Panc1 (cell line): ENCODE data around the gene CLGN. TPM values are rescaled to one million over a fixed set of nuclear protein-coding genes. Genes with fewer than 3 reads are reported as not detected.

Experiments used
- ATAC-seq: fragments of 200-7000 bp; cut with Tn5 transposase; 2 replicates; pipeline ENCODE4 v1.9.1; 2020; ENCODE audit warnings: mild to moderate bottlenecking, moderate library complexity
- BruUV-seq: library from RNA; stranded (reverse); fragments of 400-500 nt; replicated peaks from 2 replicates; lab custom pipeline; 2021; lab: Mats Ljungman, UMichigan
- CTCF ChIA-PET: fragments of 300-600 bp; sonication (Branson Sonifier 250); formaldehyde crosslinking; loops from one replicate; lab custom pipeline; 2022; ENCODE audit warnings: antibody characterized with exemption; lab: Charles Lee
- POLR2A ChIA-PET: fragments of 300-600 bp; sonication (Branson Sonifier 250); formaldehyde crosslinking; loops from one replicate; lab custom pipeline; 2022; ENCODE audit warnings: antibody characterized with exemption; lab: Charles Lee
- DNase-seq: peaks from one replicate; pipeline ENCODE4 v3.0.0-alpha.2; 2010; ENCODE audit warnings: low read depth, low spot score
- H3K27ac ChIP-seq: 2 replicates; pipeline ENCODE4 v1.5.1; 2011; ENCODE audit warnings: mild to moderate bottlenecking, low read length, inconsistent platforms
- H3K27me3 ChIP-seq: fragments of 200-500 bp; sonication (Bioruptor generic); 2 replicates; pipeline ENCODE4 v1.6.0; 2014; ENCODE audit warnings: low read length, inconsistent platforms; ENCODE audit not compliant: control insufficient read depth, insufficient read depth
- H3K36me3 ChIP-seq: fragments of 200-500 bp; sonication (Bioruptor generic); 2 replicates; pipeline ENCODE4 v1.5.1; 2014; ENCODE audit warnings: inconsistent platforms, mild to moderate bottlenecking, low read length, moderate library complexity; ENCODE audit not compliant: control insufficient read depth, insufficient read depth
- H3K4me1 ChIP-seq: 2 replicates; pipeline ENCODE4 v1.5.1; 2011; ENCODE audit warnings: inconsistent platforms, mild to moderate bottlenecking, low read length, moderate library complexity; ENCODE audit not compliant: control insufficient read depth, insufficient read depth
- H3K4me3 ChIP-seq, 2 experiments: 2 replicates each; pipeline ENCODE4 v1.5.1; 2011 to 2012; ENCODE audit warnings: low read depth in 2 of 2, low read length in 2 of 2, mild to moderate bottlenecking in 2 of 2, inconsistent platforms in 1 of 2, moderate library complexity in 1 of 2
- H3K9me3 ChIP-seq: fragments of 200-500 bp; sonication (Bioruptor generic); 2 replicates; pipeline ENCODE4 v1.5.1; 2014; ENCODE audit warnings: low read depth, mild to moderate bottlenecking, inconsistent platforms, low read length, moderate library complexity; ENCODE audit not compliant: control insufficient read depth, insufficient read depth
- CTCF ChIP-seq: fragments of 450-650 bp; IDR thresholded peaks from 2 replicates; pipeline ENCODE4 v1.5.1; 2017; ENCODE audit warnings: mild to moderate bottlenecking
- POLR2AphosphoS5 ChIP-seq: IDR thresholded peaks from 2 replicates; pipeline ENCODE4 v1.6.1; 2012; ENCODE audit warnings: mild to moderate bottlenecking, low read depth, low read length, moderate library complexity
- SIN3A ChIP-seq: IDR thresholded peaks from 2 replicates; pipeline ENCODE4 v1.6.1; 2012; ENCODE audit warnings: low read depth, mild to moderate bottlenecking, low read length, moderate library complexity, borderline replicate concordance; ENCODE audit not compliant: insufficient read depth
- TCF7L2 ChIP-seq: IDR thresholded peaks from 2 replicates; pipeline ENCODE4 v1.6.1; 2011; ENCODE audit warnings: mild to moderate bottlenecking, low read depth, low read length, inconsistent platforms
- in situ Hi-C: cut with HindIII; loops from 2 replicates; pipeline ENCODE4 v1.10.0; 2016; ENCODE audit warnings: low sequenced_read_pairs, low pct_unique_long_range_greater_than_20kb
- intact Hi-C: fragments of 100-400 bp; cut with micrococcal nuclease; formaldehyde crosslinking; loops from one replicate; pipeline ENCODE4 v1.10.0; 2022; ENCODE audit not compliant: unreplicated experiment
- total RNA-seq: library from RNA; stranded (reverse); gene quantifications from one replicate; pipeline ENCODE4 v1.2.1, GENCODE V29; 2021; ENCODE audit not compliant: unreplicated experiment
- TF ChIP-seq, protein P1 (sequence below), 2 experiments: IDR thresholded peaks; 2 replicates each; pipeline ENCODE4 v1.6.1; 2011 to 2012; ENCODE audit warnings: low read depth in 2 of 2, control low read depth in 1 of 2, low read length in 1 of 2, mild to moderate bottlenecking in 1 of 2, moderate library complexity in 1 of 2; ENCODE audit not compliant: insufficient read depth in 1 of 2

The CLGN gene
- total RNA-seq, 1 experiment from 2014 or later = 5.4 TPM

- Histone ChIP-seq H3K27ac (no peak overlapping the region), H3K4me1 (no peaks in the 10 kb centered on the region), H3K4me3 (no peak overlapping the region), H3K27me3 (no peaks in the 10 kb centered on the region), H3K36me3 (no peaks in the 10 kb centered on the region), H3K9me3 (no peaks in the 10 kb centered on the region)
- BruUV-seq = no TSS peak
- intact Hi-C loops (loop anchor here (5.0 kb wide), 1 partner anchor 489 kb away; no protein-coding TSS in a partner anchor), in situ Hi-C loops (no loop called here)
- ATAC-seq (no peak), DNase-seq (no peak)
- ChIA-PET POLR2A (interaction anchor here (0.6 kb wide), 1 partner anchor 670 kb away, joined by 5 read pairs; no protein-coding TSS in a partner anchor), CTCF (no interaction called here)
- TF ChIP-seq TCF7L2 (no peak), CTCF (no peak), POLR2AphosphoS5 (no peak), SIN3A (no peak)
- TF ChIP-seq, protein P1, sequence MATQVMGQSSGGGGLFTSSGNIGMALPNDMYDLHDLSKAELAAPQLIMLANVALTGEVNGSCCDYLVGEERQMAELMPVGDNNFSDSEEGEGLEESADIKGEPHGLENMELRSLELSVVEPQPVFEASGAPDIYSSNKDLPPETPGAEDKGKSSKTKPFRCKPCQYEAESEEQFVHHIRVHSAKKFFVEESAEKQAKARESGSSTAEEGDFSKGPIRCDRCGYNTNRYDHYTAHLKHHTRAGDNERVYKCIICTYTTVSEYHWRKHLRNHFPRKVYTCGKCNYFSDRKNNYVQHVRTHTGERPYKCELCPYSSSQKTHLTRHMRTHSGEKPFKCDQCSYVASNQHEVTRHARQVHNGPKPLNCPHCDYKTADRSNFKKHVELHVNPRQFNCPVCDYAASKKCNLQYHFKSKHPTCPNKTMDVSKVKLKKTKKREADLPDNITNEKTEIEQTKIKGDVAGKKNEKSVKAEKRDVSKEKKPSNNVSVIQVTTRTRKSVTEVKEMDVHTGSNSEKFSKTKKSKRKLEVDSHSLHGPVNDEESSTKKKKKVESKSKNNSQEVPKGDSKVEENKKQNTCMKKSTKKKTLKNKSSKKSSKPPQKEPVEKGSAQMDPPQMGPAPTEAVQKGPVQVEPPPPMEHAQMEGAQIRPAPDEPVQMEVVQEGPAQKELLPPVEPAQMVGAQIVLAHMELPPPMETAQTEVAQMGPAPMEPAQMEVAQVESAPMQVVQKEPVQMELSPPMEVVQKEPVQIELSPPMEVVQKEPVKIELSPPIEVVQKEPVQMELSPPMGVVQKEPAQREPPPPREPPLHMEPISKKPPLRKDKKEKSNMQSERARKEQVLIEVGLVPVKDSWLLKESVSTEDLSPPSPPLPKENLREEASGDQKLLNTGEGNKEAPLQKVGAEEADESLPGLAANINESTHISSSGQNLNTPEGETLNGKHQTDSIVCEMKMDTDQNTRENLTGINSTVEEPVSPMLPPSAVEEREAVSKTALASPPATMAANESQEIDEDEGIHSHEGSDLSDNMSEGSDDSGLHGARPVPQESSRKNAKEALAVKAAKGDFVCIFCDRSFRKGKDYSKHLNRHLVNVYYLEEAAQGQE (IDR thresholded peaks at IDR 0.05; ENCODE audit: insufficient read depth in 1 of 2, low read depth in 2 of 2, low read length in 1 of 2) = no peak
Measured at GRCh38 chr4:140363558-140363957, 63.9 kb downstream of the CLGN start.

- ATAC-seq = no peak
- no TSS peak for BruUV-seq
Measured at GRCh38 chr4:140363051-140363450, 64.4 kb downstream of the CLGN start.

More at GRCh38 chr4:140363051-140363450, 64.4 kb downstream of the CLGN start:
- H3K9me3 ChIP-seq = no peaks in the 10 kb centered on the region
- no peak overlapping the region for H3K27ac ChIP-seq
- in situ Hi-C loops (no loop called here), intact Hi-C loops (loop anchor here (5.0 kb wide), 1 partner anchor 489 kb away; no protein-coding TSS in a partner anchor)
- no peaks in the 10 kb centered on the region for H3K4me1 ChIP-seq
- no peak for DNase-seq
- no peaks in the 10 kb centered on the region for H3K36me3 ChIP-seq
- CTCF ChIA-PET = interaction anchor here (1.4 kb wide), 1 partner anchor 10 kb away, joined by 3 read pairs; no protein-coding TSS in a partner anchor
- H3K27me3 ChIP-seq = no peaks in the 10 kb centered on the region
- POLR2A ChIA-PET = interaction anchor here (0.6 kb wide), 1 partner anchor 669 kb away, joined by 5 read pairs; no protein-coding TSS in a partner anchor
- no peak overlapping the region for H3K4me3 ChIP-seq
- TF ChIP-seq CTCF (no peak), TCF7L2 (no peak)
